ENCODE measurements around the gene CDK7.
"Not testable (repeated sequence)": the region's sequence is repeated elsewhere in the genome, so short reads cannot be mapped to it uniquely, and the experiment has no call there.

The CDK7 gene

DNA sequence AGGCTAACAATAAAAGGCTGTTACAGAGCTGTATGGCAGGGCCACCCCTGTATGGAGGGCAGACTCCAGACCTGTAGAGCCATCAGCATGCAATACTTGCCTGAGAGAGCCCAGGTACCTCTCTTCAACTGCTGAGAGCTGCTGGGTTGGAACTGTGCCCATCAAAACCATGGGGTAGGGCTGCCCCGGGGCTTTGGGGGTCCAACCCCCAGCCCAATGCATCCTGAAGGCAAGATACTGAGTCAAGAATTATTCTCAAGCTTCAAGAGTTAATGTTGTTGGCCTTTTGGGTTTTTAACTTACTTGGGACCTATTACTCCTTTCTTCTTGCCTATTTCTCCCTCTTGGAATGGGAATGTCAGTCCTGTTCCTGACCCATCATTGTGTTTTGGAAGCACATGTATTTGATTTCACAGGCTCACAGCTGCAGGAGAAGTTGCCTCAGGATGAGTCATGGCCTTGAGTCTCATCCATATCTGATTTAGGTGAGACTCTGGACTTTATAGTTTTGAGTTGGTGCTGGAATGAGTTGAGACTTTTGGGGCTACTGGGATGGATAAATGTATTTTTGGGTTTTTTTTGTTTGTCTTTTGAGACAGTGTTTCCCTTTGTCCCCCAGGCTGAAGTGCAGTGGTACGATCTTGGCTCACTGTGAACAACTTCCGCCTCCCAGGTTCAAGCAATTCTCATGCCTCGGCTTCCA lies 21.0 kb upstream of the CDK7 start:
- H3K4me1 ChIP-seq (ENCODE audit: control insufficient read depth in 2 of 2, insufficient read depth in 2 of 2, low read length in 2 of 2), result peaks cover 0 to 4% of the 10 kb centered on the region in 2 donors
- no peaks in the 10 kb centered on the region for H3K36me3 ChIP-seq (ENCODE audit: control insufficient read depth in 2 of 2, insufficient read depth in 2 of 2, low read length in 2 of 2)
- H3K9ac ChIP-seq (ENCODE audit: low read depth in 1 of 2, low read length in 2 of 2), result no peak overlapping the region
- no peak overlapping the region for H3K27ac ChIP-seq (ENCODE audit: low read depth in 2 of 2, low read length in 2 of 2)
- H3K9me3 ChIP-seq (ENCODE audit: control insufficient read depth in 2 of 2, low read length in 2 of 2), result no peaks in the 10 kb centered on the region
- H3K4me3 ChIP-seq (ENCODE audit: low read length in 2 of 2), result no peak overlapping the region
- H3K27me3 ChIP-seq (ENCODE audit: control insufficient read depth in 2 of 2, insufficient read depth in 2 of 2, low read length in 2 of 2), result no peaks in the 10 kb centered on the region

DNA sequence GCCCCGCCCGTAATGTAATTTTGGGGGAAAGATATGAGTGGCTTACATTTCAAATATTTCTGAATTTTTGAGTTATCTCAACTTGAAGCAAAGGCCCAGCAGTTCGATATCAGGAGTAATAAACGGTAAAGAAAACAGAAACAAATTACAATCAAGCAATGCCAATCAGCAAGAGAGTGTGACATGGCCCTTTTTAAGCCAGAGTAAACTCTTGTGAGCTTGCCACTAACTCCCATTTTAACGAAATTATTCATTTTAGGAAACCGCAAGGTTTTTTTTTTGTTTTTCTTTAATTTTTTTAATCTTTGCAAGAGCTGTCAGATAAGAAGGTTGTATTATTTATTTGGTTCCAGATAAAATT lies 17.6 kb upstream of the CDK7 start:
- Histone ChIP-seq H3K4me3 (ENCODE audit: low read length in 2 of 2) (peak overlapping the region; percentile 96 to 99), H3K36me3 (ENCODE audit: control insufficient read depth in 2 of 2, insufficient read depth in 2 of 2, low read length in 2 of 2) (no peaks in the 10 kb centered on the region), H3K27ac (ENCODE audit: low read depth in 2 of 2, low read length in 2 of 2) (peak overlapping the region in 1 of 2 donors; percentile 22), H3K4me1 (ENCODE audit: control insufficient read depth in 2 of 2, insufficient read depth in 2 of 2, low read length in 2 of 2) (peaks cover 4 to 5% of the 10 kb centered on the region in 2 donors), H3K27me3 (ENCODE audit: control insufficient read depth in 2 of 2, insufficient read depth in 2 of 2, low read length in 2 of 2) (no peaks in the 10 kb centered on the region), H3K9me3 (ENCODE audit: control insufficient read depth in 2 of 2, low read length in 2 of 2) (no peaks in the 10 kb centered on the region), H3K9ac (ENCODE audit: low read depth in 1 of 2, low read length in 2 of 2) (peak overlapping the region in 1 of 2 donors; percentile 99)

DNA sequence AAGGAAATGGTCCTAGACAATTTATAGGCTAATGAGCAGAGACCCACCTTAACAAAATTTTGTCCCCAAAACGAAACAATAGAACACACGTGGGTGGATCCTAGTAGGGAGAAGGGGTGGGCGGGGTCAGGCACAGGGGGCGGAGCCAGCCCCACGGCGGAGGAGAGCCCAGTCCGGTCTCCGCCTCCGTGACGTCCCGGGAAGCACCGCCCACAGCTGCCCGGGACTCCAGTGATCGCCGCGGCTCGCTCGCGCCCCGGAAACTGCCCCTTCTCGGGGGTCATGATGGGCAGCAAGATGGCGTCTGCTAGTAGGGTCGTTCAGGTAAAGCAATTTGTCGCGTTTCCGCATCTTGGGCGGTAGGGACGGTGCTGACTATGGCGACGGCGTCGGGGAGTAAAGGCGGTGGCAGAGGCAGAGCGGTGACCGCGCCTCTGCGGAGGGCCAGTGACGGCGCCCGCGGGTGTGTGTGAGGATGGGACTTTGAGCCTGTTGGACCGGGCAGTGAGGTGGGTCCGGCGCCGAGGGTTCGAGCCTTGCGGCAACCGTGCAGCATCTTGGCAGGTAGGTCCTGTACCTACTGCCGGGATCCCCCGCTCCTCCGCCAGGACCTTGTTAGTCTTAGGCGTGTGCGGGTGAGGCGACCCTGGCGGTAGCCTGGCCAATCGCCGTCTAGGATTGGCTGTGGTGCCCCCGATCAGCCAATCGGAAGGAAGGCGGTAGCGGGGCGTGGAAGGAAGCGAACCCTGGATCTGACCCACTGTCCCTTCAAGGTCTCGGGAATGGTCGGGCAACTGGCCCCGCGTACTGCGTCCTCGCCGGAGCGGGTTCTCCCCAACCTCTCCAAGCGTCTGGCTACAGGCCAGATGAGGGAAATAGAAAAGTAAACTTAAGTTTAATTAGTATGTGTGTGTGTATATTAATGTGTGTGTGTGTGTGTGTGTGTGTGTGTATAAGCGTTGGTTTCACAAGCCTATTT lies 16.8 kb upstream of the CDK7 start:
- Histone ChIP-seq H3K36me3 (ENCODE audit: control insufficient read depth in 2 of 2, insufficient read depth in 2 of 2, low read length in 2 of 2) (no peaks in the 10 kb centered on the region), H3K9ac (ENCODE audit: low read depth in 1 of 2, low read length in 2 of 2) (peak overlapping the region; percentile 96 to 99), H3K27me3 (ENCODE audit: control insufficient read depth in 2 of 2, insufficient read depth in 2 of 2, low read length in 2 of 2) (no peaks in the 10 kb centered on the region), H3K27ac (ENCODE audit: low read depth in 2 of 2, low read length in 2 of 2) (peak overlapping the region; percentile 98 to 99), H3K4me3 (ENCODE audit: low read length in 2 of 2) (peak overlapping the region; percentile 96 to 99), H3K9me3 (ENCODE audit: control insufficient read depth in 2 of 2, low read length in 2 of 2) (no peaks in the 10 kb centered on the region), H3K4me1 (ENCODE audit: control insufficient read depth in 2 of 2, insufficient read depth in 2 of 2, low read length in 2 of 2) (peaks cover 4 to 5% of the 10 kb centered on the region in 2 donors)

DNA sequence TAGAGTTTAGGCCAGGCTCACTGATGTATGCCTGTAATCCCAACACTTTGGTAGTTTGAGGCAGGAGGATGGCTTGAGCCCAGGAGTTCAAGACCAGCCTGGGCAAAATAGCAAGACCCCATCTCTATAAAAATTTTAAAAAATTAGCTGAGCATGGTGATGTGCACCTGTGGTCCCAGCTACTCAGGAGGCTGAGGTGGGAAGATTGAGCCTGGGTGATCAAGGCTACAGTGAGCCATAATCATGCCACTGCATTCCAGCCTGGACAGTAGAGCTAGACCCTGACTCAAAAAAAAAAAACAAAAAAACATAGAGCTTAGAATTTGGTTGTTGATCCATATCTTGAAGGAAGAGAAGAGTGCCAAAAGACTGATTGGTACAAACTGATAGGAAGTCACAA lies 14.7 kb upstream of the CDK7 start:
- H3K4me1 ChIP-seq (ENCODE audit: control insufficient read depth in 2 of 2, insufficient read depth in 2 of 2, low read length in 2 of 2), result peaks cover 4 to 5% of the 10 kb centered on the region in 2 donors
- H3K36me3 ChIP-seq (ENCODE audit: control insufficient read depth in 2 of 2, insufficient read depth in 2 of 2, low read length in 2 of 2), result no peaks in the 10 kb centered on the region
- no peaks in the 10 kb centered on the region for H3K27me3 ChIP-seq (ENCODE audit: control insufficient read depth in 2 of 2, insufficient read depth in 2 of 2, low read length in 2 of 2)
- no peaks in the 10 kb centered on the region for H3K9me3 ChIP-seq (ENCODE audit: control insufficient read depth in 2 of 2, low read length in 2 of 2)
- H3K27ac ChIP-seq (ENCODE audit: low read depth in 2 of 2, low read length in 2 of 2), result no peak overlapping the region
- H3K9ac ChIP-seq (ENCODE audit: low read depth in 1 of 2, low read length in 2 of 2), result no peak overlapping the region
- no peak overlapping the region for H3K4me3 ChIP-seq (ENCODE audit: low read length in 2 of 2)

DNA sequence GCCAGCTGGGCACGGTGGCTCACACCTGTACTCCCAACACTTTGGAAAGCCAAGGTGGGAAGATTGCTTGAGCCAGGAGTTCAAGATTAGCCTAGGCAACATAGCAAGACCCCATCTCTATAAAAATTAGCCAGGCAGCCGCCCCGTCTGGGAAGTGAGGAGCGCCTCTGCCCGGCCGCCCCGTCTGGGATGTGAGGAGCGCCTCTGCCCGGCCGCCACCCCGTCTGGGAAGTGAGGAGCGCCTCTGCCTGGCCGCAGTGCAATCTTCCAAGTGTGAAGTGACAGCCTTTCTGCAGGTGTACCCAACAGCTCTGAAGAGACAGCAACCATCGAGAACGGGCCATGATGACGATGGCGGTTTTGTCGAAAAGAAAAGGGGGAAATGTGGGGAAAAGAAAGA lies 14.3 kb upstream of the CDK7 start:
- not testable (repeated sequence) for H3K9me3 ChIP-seq (ENCODE audit: control insufficient read depth in 2 of 2, low read length in 2 of 2); H3K4me1 ChIP-seq (ENCODE audit: control insufficient read depth in 2 of 2, insufficient read depth in 2 of 2, low read length in 2 of 2); H3K27ac ChIP-seq (ENCODE audit: low read depth in 2 of 2, low read length in 2 of 2); H3K36me3 ChIP-seq (ENCODE audit: control insufficient read depth in 2 of 2, insufficient read depth in 2 of 2, low read length in 2 of 2); H3K9ac ChIP-seq (ENCODE audit: low read depth in 1 of 2, low read length in 2 of 2); H3K4me3 ChIP-seq (ENCODE audit: low read length in 2 of 2); H3K27me3 ChIP-seq (ENCODE audit: control insufficient read depth in 2 of 2, insufficient read depth in 2 of 2, low read length in 2 of 2)

DNA sequence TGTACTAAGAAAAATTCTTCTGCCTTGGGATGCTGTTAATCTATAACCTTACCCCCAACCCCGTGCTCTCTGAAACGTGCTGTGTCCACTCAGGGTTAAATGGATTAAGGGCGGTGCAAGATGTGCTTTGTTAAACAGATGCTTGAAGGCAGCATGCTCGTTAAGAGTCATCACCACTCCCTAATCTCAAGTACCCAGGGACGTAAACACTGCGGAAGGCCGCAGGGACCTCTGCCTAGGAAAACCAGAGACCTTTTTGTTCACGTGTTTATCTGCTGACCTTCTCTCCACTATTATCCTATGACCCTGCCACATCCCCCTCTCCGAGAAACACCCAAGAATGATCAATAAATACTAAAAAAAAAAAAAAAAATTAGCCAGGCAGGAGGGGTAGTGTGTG lies 13.9 kb upstream of the CDK7 start:
- not testable (repeated sequence) for H3K27me3 ChIP-seq (ENCODE audit: control insufficient read depth in 2 of 2, insufficient read depth in 2 of 2, low read length in 2 of 2); H3K4me3 ChIP-seq (ENCODE audit: low read length in 2 of 2); H3K9me3 ChIP-seq (ENCODE audit: control insufficient read depth in 2 of 2, low read length in 2 of 2); H3K4me1 ChIP-seq (ENCODE audit: control insufficient read depth in 2 of 2, insufficient read depth in 2 of 2, low read length in 2 of 2); H3K9ac ChIP-seq (ENCODE audit: low read depth in 1 of 2, low read length in 2 of 2); H3K27ac ChIP-seq (ENCODE audit: low read depth in 2 of 2, low read length in 2 of 2); H3K36me3 ChIP-seq (ENCODE audit: control insufficient read depth in 2 of 2, insufficient read depth in 2 of 2, low read length in 2 of 2)

DNA sequence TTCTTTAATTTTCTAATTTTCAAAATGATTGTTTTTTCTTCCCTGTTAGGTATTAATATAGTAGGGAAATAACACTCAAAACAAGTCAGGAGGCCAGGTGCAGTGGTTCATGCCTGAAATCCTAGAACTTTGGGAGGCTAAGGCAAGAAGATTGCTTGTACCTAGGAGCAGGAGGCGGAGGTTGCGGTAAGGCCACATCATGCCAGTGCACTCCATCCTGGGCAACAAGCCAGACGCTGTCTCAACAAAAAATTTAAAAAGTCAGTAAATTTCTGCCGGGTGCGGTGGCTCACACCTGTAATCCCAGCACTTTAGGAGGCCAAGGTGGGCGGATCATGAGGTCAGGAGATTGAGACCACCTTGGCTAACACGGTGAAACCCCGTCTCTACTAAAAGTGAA lies 10.2 kb upstream of the CDK7 start:
- H3K4me1 ChIP-seq (ENCODE audit: control insufficient read depth in 2 of 2, insufficient read depth in 2 of 2, low read length in 2 of 2), result no peaks in the 10 kb centered on the region
- no peak overlapping the region for H3K9ac ChIP-seq (ENCODE audit: low read depth in 1 of 2, low read length in 2 of 2)
- H3K27ac ChIP-seq (ENCODE audit: low read depth in 2 of 2, low read length in 2 of 2), result no peak overlapping the region
- no peak overlapping the region for H3K4me3 ChIP-seq (ENCODE audit: low read length in 2 of 2)
- no peaks in the 10 kb centered on the region for H3K9me3 ChIP-seq (ENCODE audit: control insufficient read depth in 2 of 2, low read length in 2 of 2)
- peaks cover 7 to 14% of the 10 kb centered on the region in 2 donors for H3K36me3 ChIP-seq (ENCODE audit: control insufficient read depth in 2 of 2, insufficient read depth in 2 of 2, low read length in 2 of 2)
- no peaks in the 10 kb centered on the region for H3K27me3 ChIP-seq (ENCODE audit: control insufficient read depth in 2 of 2, insufficient read depth in 2 of 2, low read length in 2 of 2)

DNA sequence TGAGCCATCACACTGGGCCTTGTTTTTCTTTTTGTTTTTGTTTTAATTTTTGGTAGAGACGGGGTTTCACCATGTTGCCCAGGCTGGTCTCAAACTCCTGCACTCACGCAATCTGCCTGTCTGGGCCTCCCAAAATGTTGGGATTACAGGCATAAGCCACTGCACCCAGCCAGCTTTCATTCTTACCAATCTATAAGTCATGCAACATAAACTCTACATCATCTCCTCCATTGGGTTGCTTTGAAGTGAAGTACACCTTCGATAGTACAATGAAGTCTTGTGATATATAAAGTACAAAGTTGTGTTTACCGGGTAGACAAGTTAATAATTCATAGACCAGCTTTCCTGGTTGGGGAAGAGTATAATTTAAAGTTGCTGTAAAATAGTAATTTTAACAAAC lies 8.8 kb upstream of the CDK7 start:
- no peaks in the 10 kb centered on the region for H3K27me3 ChIP-seq (ENCODE audit: control insufficient read depth in 2 of 2, insufficient read depth in 2 of 2, low read length in 2 of 2)
- no peak overlapping the region for H3K27ac ChIP-seq (ENCODE audit: low read depth in 2 of 2, low read length in 2 of 2)
- H3K4me3 ChIP-seq (ENCODE audit: low read length in 2 of 2), result no peak overlapping the region
- H3K4me1 ChIP-seq (ENCODE audit: control insufficient read depth in 2 of 2, insufficient read depth in 2 of 2, low read length in 2 of 2), result no peaks in the 10 kb centered on the region
- no peaks in the 10 kb centered on the region for H3K9me3 ChIP-seq (ENCODE audit: control insufficient read depth in 2 of 2, low read length in 2 of 2)
- peaks cover 16 to 17% of the 10 kb centered on the region in 2 donors for H3K36me3 ChIP-seq (ENCODE audit: control insufficient read depth in 2 of 2, insufficient read depth in 2 of 2, low read length in 2 of 2)
- no peak overlapping the region for H3K9ac ChIP-seq (ENCODE audit: low read depth in 1 of 2, low read length in 2 of 2)

DNA sequence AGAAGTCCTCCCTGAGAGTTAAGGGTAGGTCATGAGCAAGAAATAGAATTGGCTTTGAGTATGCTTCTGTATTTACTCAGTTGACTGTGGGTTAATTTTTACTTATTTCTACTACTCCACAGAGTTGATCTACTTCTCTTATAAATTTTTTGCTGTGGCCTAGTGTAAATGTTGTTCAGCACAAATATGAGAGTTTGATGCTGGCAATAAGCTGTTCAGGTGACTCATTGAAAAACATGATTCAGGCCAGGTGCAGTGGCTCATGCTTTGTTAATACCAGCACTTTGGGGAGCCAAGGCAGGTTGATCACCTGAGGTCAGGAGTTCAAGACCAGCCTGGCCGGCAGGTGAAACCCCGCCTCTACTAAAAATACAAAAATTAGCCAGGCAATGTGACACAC lies 4.5 kb upstream of the CDK7 start:
- Histone ChIP-seq H3K36me3 (ENCODE audit: control insufficient read depth in 2 of 2, insufficient read depth in 2 of 2, low read length in 2 of 2) (peaks cover 16 to 17% of the 10 kb centered on the region in 2 donors), H3K9me3 (ENCODE audit: control insufficient read depth in 2 of 2, low read length in 2 of 2) (no peaks in the 10 kb centered on the region), H3K27ac (ENCODE audit: low read depth in 2 of 2, low read length in 2 of 2) (no peak overlapping the region), H3K4me1 (ENCODE audit: control insufficient read depth in 2 of 2, insufficient read depth in 2 of 2, low read length in 2 of 2) (peaks cover 6% of the 10 kb centered on the region in 2 donors), H3K9ac (ENCODE audit: low read depth in 1 of 2, low read length in 2 of 2) (no peak overlapping the region), H3K27me3 (ENCODE audit: control insufficient read depth in 2 of 2, insufficient read depth in 2 of 2, low read length in 2 of 2) (no peaks in the 10 kb centered on the region), H3K4me3 (ENCODE audit: low read length in 2 of 2) (no peak overlapping the region)

DNA sequence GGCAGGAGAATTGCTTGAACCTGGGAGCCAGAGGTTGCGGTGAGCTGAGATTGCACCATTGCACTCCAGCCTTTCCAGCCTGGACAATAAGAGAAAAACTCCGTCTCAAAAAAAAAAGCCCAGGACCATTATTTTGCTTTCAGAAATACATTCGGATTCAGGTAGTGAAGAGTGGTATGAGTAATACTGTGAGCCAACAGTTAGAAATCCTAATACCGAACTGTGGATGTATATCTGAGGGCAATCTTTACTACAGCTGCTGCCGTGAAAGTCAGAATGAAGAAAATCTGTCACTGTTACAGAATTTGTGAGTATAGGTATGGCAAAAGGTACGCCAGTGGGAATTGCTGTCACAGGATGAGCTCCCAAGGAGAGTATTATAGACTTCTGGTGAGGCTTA lies 3.4 kb upstream of the CDK7 start:
- Histone ChIP-seq H3K36me3 (ENCODE audit: control insufficient read depth in 2 of 2, insufficient read depth in 2 of 2, low read length in 2 of 2) (peaks cover 16 to 17% of the 10 kb centered on the region in 2 donors), H3K4me3 (ENCODE audit: low read length in 2 of 2) (no peak overlapping the region), H3K27me3 (ENCODE audit: control insufficient read depth in 2 of 2, insufficient read depth in 2 of 2, low read length in 2 of 2) (no peaks in the 10 kb centered on the region), H3K9me3 (ENCODE audit: control insufficient read depth in 2 of 2, low read length in 2 of 2) (no peaks in the 10 kb centered on the region), H3K4me1 (ENCODE audit: control insufficient read depth in 2 of 2, insufficient read depth in 2 of 2, low read length in 2 of 2) (peaks cover 9 to 15% of the 10 kb centered on the region in 2 donors), H3K27ac (ENCODE audit: low read depth in 2 of 2, low read length in 2 of 2) (no peak overlapping the region), H3K9ac (ENCODE audit: low read depth in 1 of 2, low read length in 2 of 2) (no peak overlapping the region)
